HG03060 (cell line): ENCODE results near the gene ZNF468.
A peak's percentile ranks its signal among the peaks of the same experiment; 100 is the strongest.
"Not testable (repeated sequence)": the region's sequence is repeated elsewhere in the genome, so short reads cannot be mapped to it uniquely, and the experiment has no call there.

Experiments used
- ATAC-seq: cut with Tn5 transposase; IDR thresholded peaks from one replicate; pipeline ENCODE4 v1.9.1; 2021; ENCODE audit warnings: low read depth, moderate number of reproducible peaks; ENCODE audit not compliant: unreplicated experiment

ZNF468 gene

DNA sequence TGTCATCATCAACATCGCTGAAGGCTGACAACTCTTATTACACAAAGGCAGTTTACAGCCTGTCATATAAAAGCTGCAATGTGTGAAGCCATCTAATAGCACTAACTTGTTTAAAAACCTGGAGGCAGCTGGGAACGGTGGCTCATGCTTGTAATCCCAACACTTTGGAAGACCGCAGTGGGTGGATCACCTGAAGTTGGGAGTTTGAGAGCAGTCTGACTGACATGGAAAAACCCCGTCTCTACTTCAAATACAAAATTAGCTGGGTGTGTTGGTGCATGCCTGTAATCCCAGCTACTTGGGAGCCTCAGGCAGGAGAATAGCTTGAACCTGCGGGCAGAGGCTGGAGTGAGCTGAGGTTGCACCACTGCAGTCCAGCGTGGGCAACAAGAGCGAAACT is 27.6 kb downstream of the ZNF468 start:
- not testable (repeated sequence) for ATAC-seq

DNA sequence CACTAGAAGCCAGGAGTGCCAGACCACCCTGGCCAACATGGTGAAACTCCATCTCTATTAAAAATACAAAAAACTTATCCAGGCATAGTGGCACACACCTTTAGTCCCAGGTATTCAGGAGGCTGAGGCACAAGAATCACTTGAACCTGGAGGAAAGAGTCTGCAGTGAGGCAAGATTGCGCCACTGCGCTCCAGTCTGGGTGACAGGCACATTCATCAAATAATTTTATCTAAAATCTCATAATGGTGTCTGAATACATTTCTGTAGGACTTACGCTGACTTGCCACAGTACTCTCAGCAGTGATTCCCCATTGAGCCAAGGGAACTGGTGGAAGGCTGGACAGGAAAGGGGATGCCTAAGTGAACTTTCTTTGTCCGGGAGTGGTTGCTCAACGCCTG is 31.7 kb downstream of the ZNF468 start:
- ATAC-seq, result no peak

DNA sequence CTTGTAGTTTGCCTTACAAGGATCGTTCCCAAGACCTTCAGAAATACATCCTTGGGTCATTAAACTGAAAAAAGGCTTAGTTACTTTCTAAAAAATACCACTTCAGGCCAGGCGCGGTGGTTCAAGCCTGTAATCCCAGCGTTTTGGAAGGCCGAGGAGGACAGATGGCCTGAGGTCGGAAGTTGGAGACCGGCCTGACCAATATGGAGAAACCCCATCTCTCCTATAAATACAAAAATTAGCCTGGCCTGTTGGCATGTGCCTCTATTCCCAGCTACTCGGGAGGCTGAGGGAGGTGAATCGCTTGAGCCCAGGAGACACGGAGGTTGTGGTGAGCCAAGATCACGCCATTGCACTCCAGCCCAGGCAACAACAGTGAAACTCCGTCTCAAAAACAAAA is 33.7 kb downstream of the ZNF468 start:
- no peak for ATAC-seq

DNA sequence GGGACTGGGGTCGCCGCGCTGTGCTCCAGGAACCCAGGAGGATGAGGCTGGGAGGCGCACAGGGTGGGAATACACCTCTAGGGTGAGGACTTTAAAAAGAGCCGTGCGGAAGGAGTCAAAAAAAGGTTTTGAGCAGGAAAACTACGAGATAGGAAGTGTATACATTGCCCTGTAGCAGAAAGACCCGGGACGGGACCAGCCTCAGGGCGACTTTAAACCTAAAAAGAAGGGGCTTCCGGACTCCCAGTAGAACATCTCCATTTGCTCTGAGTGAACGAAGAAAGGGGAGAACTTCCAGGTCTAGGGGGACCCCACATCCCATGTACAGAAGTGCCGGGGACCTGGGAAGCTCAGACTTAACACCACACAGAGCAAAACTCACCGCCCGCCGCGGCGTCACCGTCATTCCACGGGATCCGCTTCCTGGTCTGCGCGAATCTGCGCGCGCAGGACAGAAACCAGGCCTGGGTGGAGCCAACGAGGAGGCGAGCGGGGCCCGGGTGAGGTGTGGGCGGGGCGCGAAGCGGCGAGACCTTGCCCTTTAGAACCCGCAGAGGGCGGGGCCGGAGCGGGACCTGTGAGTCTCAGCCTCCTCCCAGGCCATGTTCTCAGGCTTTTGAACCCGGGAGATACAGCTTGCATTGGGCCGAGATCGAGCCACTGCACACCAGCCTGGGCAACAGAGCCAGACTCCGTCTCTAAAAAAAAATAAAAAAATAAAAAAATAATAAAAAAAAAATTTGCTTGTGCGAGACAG is 36.0 kb downstream of the ZNF468 start, which contains the start of gene ZNF28:
TSS of gene ZNF28 (minus strand) at position 430 of the 757 bp plus-strand sequence. CDS start 3,675 bp downstream, outside the sequence.
- peak; percentile 44 for ATAC-seq

DNA sequence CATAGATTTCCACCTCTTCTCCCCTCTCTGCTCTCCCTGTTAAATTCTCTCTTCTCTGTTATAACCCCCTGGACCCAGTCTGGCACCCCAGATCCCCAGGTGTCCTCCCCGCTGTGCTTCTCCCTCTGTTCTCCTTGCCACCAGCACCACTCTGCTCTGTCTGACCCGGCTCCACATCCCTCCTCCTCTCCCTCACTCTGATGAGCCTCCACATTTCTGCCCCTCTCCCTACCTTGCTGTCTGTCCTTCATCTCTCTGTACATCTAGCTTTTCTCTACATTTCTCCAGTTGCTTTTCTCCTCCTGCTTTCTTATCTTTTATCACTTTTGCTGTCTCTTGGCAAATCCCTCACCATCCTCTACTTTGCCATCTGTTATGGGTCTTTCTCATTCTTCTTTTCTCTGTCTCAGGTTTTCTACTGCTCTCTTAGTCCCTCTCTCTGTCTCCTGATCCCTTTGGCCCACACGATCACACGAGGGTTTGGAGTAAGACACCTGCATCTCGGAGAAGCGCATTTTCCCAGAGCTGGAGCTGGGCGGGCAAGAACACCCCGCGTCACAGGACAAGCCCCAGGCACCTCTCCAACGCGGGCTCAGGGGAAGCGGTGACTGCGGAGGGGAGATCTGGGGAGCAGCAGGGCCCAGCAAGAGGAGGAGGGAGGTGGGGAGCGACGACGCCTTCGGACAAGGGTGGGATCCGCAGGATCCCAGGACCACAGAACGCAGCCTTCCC is 36.8 kb downstream of the ZNF468 start:
- ATAC-seq, result not testable (repeated sequence)

DNA sequence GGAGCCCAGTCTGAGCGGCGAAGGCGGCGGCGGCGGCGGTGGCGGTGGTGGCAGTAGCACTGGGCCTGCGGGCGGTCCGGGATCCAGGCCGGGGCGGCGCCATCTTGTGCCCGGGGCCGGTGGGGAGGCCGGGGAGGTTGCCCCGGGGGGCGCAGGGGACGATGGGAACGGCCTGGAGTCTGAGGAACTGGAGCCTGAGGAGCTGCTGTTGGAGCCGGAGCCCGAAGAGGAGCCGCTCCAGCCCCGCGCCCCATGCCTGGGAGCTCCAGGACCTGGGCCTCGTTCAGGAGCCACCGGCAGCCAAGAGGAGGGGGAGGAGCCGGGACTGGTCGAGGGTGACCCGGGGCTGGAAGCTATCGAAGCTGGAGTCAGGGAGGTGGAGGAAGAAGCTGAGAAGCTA is 47.6 kb downstream of the ZNF468 start:
- ATAC-seq, result no peak

DNA sequence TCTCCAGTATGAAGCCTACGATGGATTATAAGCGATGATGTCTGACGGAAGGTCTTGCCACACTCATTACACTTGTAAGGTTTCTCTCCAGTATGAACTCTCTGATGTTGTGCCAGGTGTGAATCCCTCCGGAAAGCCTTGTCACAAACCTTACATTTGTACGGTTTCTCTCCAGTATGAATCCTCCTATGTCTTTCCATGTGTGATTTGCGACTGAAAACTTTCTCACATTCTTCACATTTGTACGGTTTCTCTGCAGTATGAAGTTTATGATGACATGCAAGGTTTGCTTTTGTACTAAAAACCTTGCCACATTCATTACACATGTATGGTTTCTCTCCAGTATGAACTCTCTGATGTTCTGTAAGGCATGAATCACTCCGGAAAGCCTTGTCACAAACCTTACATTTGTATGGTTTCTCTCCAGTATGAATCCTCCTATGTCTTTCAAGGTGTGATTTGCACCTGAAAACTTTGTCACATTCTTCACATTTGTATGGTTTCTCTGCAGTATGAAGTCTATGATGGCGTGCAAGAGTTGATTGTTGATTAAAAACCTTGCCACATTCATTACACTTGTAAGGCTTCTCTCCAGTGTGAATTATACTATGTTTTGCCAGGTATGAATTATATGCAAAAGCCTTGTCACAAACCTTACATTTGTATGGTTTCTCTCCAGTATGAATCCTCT is 57.3 kb downstream of the ZNF468 start:
- not testable (repeated sequence) for ATAC-seq

DNA sequence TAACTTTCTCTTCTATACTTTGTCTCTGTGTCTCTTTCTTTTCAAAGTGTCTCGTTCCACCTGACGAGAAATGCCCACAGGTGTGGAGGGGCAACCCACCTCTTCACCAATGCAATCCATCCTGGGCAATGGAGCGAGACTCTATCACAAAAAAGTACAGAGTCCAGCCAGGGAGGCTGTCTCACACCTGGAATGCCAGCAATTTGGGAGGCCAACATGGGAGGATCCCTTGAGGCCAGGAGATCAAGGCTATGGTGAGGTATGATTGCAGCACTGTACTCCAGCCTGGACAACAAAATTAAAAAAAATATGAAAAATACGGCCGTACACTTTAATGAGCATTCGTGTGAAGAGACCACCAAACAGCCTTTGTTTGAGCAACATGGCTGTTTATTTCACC is 68.0 kb downstream of the ZNF468 start:
- ATAC-seq, result no peak
